Effector CD4-positive, alpha-beta T cell (primary cell): ENCODE data around the gene CD80.

Source experiments
- DNase-seq: peaks from one replicate; pipeline ENCODE4 v3.0.0-alpha.2; 2020

Gene CD80

GRCh38 chr3:119542168-119542767 is 17.1 kb downstream of the CD80 start:
- DNase-seq = no peak

GRCh38 chr3:119541547-119541946 is 17.9 kb downstream of the CD80 start:
- DNase-seq = no peak

GRCh38 chr3:119538772-119539171 is 20.6 kb downstream of the CD80 start:
- no peak for DNase-seq

- DNase-seq = no peak
Measured at GRCh38 chr3:119536757-119537156, 22.7 kb downstream of the CD80 start.

GRCh38 chr3:119534296-119534695 is 25.1 kb downstream of the CD80 start:
- DNase-seq = no peak

GRCh38 chr3:119531151-119531550 is 28.3 kb downstream of the CD80 start:
- no peak for DNase-seq

GRCh38 chr3:119530456-119530855 is 29.0 kb downstream of the CD80 start:
- DNase-seq = no peak

- no peak for DNase-seq
Measured at GRCh38 chr3:119529883-119530282, 29.5 kb downstream of the CD80 start.

GRCh38 chr3:119527714-119528113 is 31.7 kb downstream of the CD80 start:
- DNase-seq = no peak

GRCh38 chr3:119524931-119525662 is 34.3 kb downstream of the CD80 start:
- no peak for DNase-seq

GRCh38 chr3:119518026-119518425 is 41.4 kb downstream of the CD80 start:
- no peak for DNase-seq

- DNase-seq = no peak
Measured at GRCh38 chr3:119517112-119517511, 42.3 kb downstream of the CD80 start.

GRCh38 chr3:119514637-119515036 is 44.8 kb downstream of the CD80 start:
- no peak for DNase-seq

GRCh38 chr3:119510690-119511089 is 48.7 kb downstream of the CD80 start:
- no peak for DNase-seq

GRCh38 chr3:119508172-119508845 is 51.1 kb downstream of the CD80 start:
- DNase-seq = no peak

- no peak for DNase-seq
Measured at GRCh38 chr3:119507404-119507803, 52.0 kb downstream of the CD80 start.

GRCh38 chr3:119506631-119507030 is 52.8 kb downstream of the CD80 start:
- no peak for DNase-seq

GRCh38 chr3:119500901-119501300 is 58.5 kb downstream of the CD80 start:
- no peak for DNase-seq

- no peak for DNase-seq
Measured at GRCh38 chr3:119500265-119500664, 59.1 kb downstream of the CD80 start.

- DNase-seq = peak; percentile 96
Measured at GRCh38 chr3:119498186-119499011, 61.0 kb downstream of the CD80 start, which contains the start of gene TIMMDC1. TSS of gene TIMMDC1 (plus strand) at chr3:119498547. CDS start at chr3:119498734, 187 bp downstream.

- DNase-seq = no peak
Measured at GRCh38 chr3:119497820-119498185, 61.6 kb downstream of the CD80 start.

GRCh38 chr3:119494597-119494996 is 64.8 kb downstream of the CD80 start:
- DNase-seq = no peak

- DNase-seq = no peak
Measured at GRCh38 chr3:119492810-119493209, 66.6 kb downstream of the CD80 start.
